Osteocyte (in vitro differentiated cells): ENCODE data around the gene KRTAP10-6. TPM values are rescaled to one million over a fixed set of nuclear protein-coding genes. Genes with fewer than 3 reads are reported as not detected.

Source experiments
- DNase-seq: peaks from one replicate; pipeline ENCODE4 v3.0.0; 2021; ENCODE audit warnings: mixed read lengths; ENCODE audit not compliant: unreplicated experiment; ENCODE audit errors: extremely low spot score
- H3K27ac Mint-ChIP-seq: one replicate; pipeline ENCODE4 v1.8.0; 2021; ENCODE audit warnings: mild to moderate bottlenecking, mixed read lengths; ENCODE audit not compliant: unreplicated experiment
- H3K27me3 Mint-ChIP-seq: one replicate; pipeline ENCODE4 v1.8.0; 2021; ENCODE audit warnings: mixed read lengths; ENCODE audit not compliant: unreplicated experiment
- H3K36me3 Mint-ChIP-seq: one replicate; pipeline ENCODE4 v1.8.0; 2021; ENCODE audit warnings: mixed read lengths; ENCODE audit not compliant: unreplicated experiment
- H3K4me1 Mint-ChIP-seq: one replicate; pipeline ENCODE4 v1.8.0; 2021; ENCODE audit warnings: mixed read lengths; ENCODE audit not compliant: unreplicated experiment
- H3K4me3 Mint-ChIP-seq: one replicate; pipeline ENCODE4 v1.8.0; 2021; ENCODE audit warnings: mild to moderate bottlenecking, moderate library complexity, mixed read lengths; ENCODE audit not compliant: unreplicated experiment
- H3K9me3 Mint-ChIP-seq: one replicate; pipeline ENCODE4 v1.8.0; 2021; ENCODE audit warnings: mixed read lengths; ENCODE audit not compliant: unreplicated experiment
- CTCF ChIP-seq: fragments of 200-600 bp; sonication (generic); IDR thresholded peaks from 2 replicates; pipeline ENCODE4 v1.5.0; 2021; ENCODE audit warnings: antibody characterized with exemption, mild to moderate bottlenecking, moderate library complexity
- total RNA-seq: library from RNA; stranded (reverse); gene quantifications from 2 replicates; pipeline ENCODE4 v1.2.1, GENCODE V29; 2021

KRTAP10-6 gene
- total RNA-seq, 1 donor from 2014 or later = not detected

- Mint-ChIP-seq H3K9me3 (peaks cover 44% of the 10 kb centered on the region), H3K27ac (no peak overlapping the region), H3K27me3 (peaks cover 7% of the 10 kb centered on the region), H3K36me3 (no peaks in the 10 kb centered on the region), H3K4me1 (no peaks in the 10 kb centered on the region), H3K4me3 (no peak overlapping the region)
- TF ChIP-seq CTCF = no peak
- no peak for DNase-seq
Measured at GRCh38 chr21:44623575-44623974, 31.3 kb upstream of the KRTAP10-6 start.

DNA sequence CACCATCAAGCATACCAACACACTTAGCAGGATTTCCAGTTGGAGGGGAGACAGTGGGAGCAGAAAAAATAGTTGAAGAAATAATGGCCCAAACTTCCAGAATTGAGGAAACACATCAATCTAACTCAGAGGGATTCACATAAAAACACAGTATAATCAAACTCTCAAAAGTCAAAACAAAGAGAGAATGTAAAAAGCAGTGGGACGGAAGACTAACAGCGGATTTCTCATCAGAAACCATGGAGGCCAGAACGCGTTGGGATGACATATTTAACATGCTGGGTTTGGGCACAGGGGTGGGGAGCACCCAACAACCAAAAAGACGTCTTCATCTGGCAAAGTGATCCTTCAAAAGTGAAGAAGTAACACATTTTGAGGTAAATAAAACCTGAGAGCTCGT, 27.6 kb upstream of the KRTAP10-6 start:
- TF ChIP-seq CTCF = no peak
- Mint-ChIP-seq H3K4me1 (no peaks in the 10 kb centered on the region), H3K4me3 (no peak overlapping the region), H3K9me3 (peaks cover 41% of the 10 kb centered on the region), H3K36me3 (no peaks in the 10 kb centered on the region), H3K27ac (no peak overlapping the region), H3K27me3 (peaks cover 11% of the 10 kb centered on the region)
- DNase-seq = no peak

DNA sequence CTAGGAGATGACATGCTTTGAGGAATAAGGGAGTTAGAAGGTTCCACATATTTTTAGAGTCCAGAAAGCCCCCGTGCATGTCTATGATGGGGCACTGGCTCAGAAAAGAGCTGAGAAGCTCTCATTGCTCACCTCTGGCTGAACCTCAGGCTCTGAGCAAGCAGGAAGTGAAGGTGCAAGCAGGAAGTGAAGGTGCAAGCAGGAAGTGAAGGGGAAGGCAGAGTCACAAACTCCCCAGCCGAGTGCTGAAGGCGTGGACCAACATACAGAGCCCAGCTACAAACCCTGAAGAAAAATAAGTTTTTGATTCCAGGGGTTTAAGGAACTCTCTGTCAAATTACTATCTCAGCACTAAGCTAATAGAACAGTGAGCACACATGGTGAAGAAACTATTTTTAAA, 26.6 kb upstream of the KRTAP10-6 start:
- no peak for DNase-seq
- Mint-ChIP-seq H3K9me3 (peaks cover 32% of the 10 kb centered on the region), H3K27me3 (peaks cover 11% of the 10 kb centered on the region), H3K36me3 (no peaks in the 10 kb centered on the region), H3K4me3 (no peak overlapping the region), H3K27ac (no peak overlapping the region), H3K4me1 (no peaks in the 10 kb centered on the region)
- TF ChIP-seq CTCF = no peak

DNA sequence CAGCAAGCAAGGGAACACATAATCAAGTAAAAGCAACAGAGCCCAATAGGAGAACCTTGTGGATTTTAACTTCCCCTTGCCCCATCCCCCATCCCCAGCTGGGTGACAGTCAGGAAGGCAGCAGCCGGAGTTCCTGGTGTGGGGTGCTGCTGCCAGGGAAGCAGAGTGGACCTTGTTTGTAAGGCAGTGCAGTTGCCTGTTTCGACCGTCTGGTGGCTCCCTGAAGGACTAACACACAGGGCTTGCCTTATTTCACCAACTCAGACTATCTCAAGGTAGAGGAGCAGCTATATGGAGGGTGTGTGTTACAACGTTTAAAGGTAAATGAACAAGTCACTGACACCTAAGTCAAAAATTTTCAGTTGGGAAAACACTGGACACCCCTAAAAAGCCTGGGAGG, 26.2 kb upstream of the KRTAP10-6 start:
- H3K27me3 Mint-ChIP-seq = peaks cover 11% of the 10 kb centered on the region
- peak; percentile 13 for TF ChIP-seq CTCF
- H3K9me3 Mint-ChIP-seq = peaks cover 29% of the 10 kb centered on the region
- no peak overlapping the region for H3K27ac Mint-ChIP-seq
- H3K4me3 Mint-ChIP-seq = no peak overlapping the region
- H3K36me3 Mint-ChIP-seq = no peaks in the 10 kb centered on the region
- peak; percentile 49 for DNase-seq
- H3K4me1 Mint-ChIP-seq = no peaks in the 10 kb centered on the region

- Mint-ChIP-seq H3K4me3 (no peak overlapping the region), H3K9me3 (peaks cover 15% of the 10 kb centered on the region), H3K27me3 (peaks cover 11% of the 10 kb centered on the region), H3K36me3 (no peaks in the 10 kb centered on the region), H3K4me1 (no peaks in the 10 kb centered on the region), H3K27ac (no peak overlapping the region)
- peak; percentile 73 for DNase-seq
- no peak for TF ChIP-seq CTCF
Measured at GRCh38 chr21:44617071-44617501, 24.8 kb upstream of the KRTAP10-6 start.
